ENCODE measurements around the gene SYTL3. TPM values are rescaled to one million over a fixed set of nuclear protein-coding genes. Genes with fewer than 3 reads are reported as not detected.

SYTL3 gene
- total RNA-seq, 1 experiment from 2014 or later, result 0.65 TPM

GRCh38 chr6:158718461-158719046 lies 68.7 kb downstream of the SYTL3 start:
- peak; percentile 27 for TF ChIP-seq CTCF (IDR thresholded peaks at IDR 0.05; ENCODE audit: unreplicated experiment)
- no peaks in the 10 kb centered on the region for H3K9me3 Mint-ChIP-seq (ENCODE audit: unreplicated experiment)
- ChIA-PET POLR2A (interaction anchor here (1.7 kb wide), 1 partner anchor 11 kb away, joined by 5 read pairs; no protein-coding TSS in a partner anchor), CTCF (interaction anchor here (0.6 to 1.5 kb wide), 3 partner anchors 10 to 269 kb away, joined by 3 to 7 read pairs (median 5); no protein-coding TSS in a partner anchor)
- no peak overlapping the region for H3K27ac Mint-ChIP-seq (ENCODE audit: low read depth, unreplicated experiment)
- H3K27me3 Mint-ChIP-seq (ENCODE audit: insufficient read depth, unreplicated experiment), result no peaks in the 10 kb centered on the region
- H3K4me3 Mint-ChIP-seq (ENCODE audit: unreplicated experiment), result no peak overlapping the region
- peaks cover 18% of the 10 kb centered on the region for H3K4me1 Mint-ChIP-seq (ENCODE audit: insufficient read depth, unreplicated experiment)
- intact Hi-C loops (cut with micrococcal nuclease), result no loop called here
- H3K36me3 Mint-ChIP-seq (ENCODE audit: insufficient read depth, unreplicated experiment), result no peaks in the 10 kb centered on the region
- peak; percentile 46 for DNase-seq (ENCODE audit: unreplicated experiment)
- no TSS peak for BruUV-seq (replicated peaks)

- no TSS peak for BruUV-seq (replicated peaks)
- H3K27ac Mint-ChIP-seq (ENCODE audit: low read depth, unreplicated experiment), result no peak overlapping the region
- peaks cover 10% of the 10 kb centered on the region for H3K4me1 Mint-ChIP-seq (ENCODE audit: insufficient read depth, unreplicated experiment)
- H3K9me3 Mint-ChIP-seq (ENCODE audit: unreplicated experiment), result no peaks in the 10 kb centered on the region
- ChIA-PET CTCF (interaction anchor here (0.5 to 1.8 kb wide), 2 partner anchors 15 to 452 kb away, joined by 3 to 8 read pairs; no protein-coding TSS in a partner anchor), POLR2A (interaction anchor here (1.2 to 1.8 kb wide), 2 partner anchors 15 to 21 kb away, joined by 3 to 7 read pairs; no protein-coding TSS in a partner anchor)
- H3K27me3 Mint-ChIP-seq (ENCODE audit: insufficient read depth, unreplicated experiment), result no peaks in the 10 kb centered on the region
- no peak overlapping the region for H3K4me3 Mint-ChIP-seq (ENCODE audit: unreplicated experiment)
- H3K36me3 Mint-ChIP-seq (ENCODE audit: insufficient read depth, unreplicated experiment), result no peaks in the 10 kb centered on the region
- DNase-seq (ENCODE audit: unreplicated experiment), result no peak
- TF ChIP-seq CTCF (IDR thresholded peaks at IDR 0.05; ENCODE audit: unreplicated experiment), result no peak
- intact Hi-C loops (cut with micrococcal nuclease), result no loop called here
Measured at GRCh38 chr6:158722176-158722729, 72.4 kb downstream of the SYTL3 start.

- CTCF ChIA-PET, result interaction anchor here (1.1 kb wide), 2 partner anchors 20 to 22 kb away, joined by 3 to 8 read pairs; no protein-coding TSS in a partner anchor
- Mint-ChIP-seq H3K4me1 (ENCODE audit: insufficient read depth, unreplicated experiment) (peaks cover 3% of the 10 kb centered on the region), H3K27ac (ENCODE audit: low read depth, unreplicated experiment) (no peak overlapping the region), H3K27me3 (ENCODE audit: insufficient read depth, unreplicated experiment) (no peaks in the 10 kb centered on the region), H3K9me3 (ENCODE audit: unreplicated experiment) (no peaks in the 10 kb centered on the region), H3K4me3 (ENCODE audit: unreplicated experiment) (no peak overlapping the region), H3K36me3 (ENCODE audit: insufficient read depth, unreplicated experiment) (no peaks in the 10 kb centered on the region)
- BruUV-seq (replicated peaks), result no TSS peak
- intact Hi-C loops (cut with micrococcal nuclease), result no loop called here
- no peak for DNase-seq (ENCODE audit: unreplicated experiment)
- no peak for TF ChIP-seq CTCF (IDR thresholded peaks at IDR 0.05; ENCODE audit: unreplicated experiment)
- POLR2A ChIA-PET, result interaction anchor here (1.0 kb wide), 1 partner anchor 18 kb away, joined by 4 read pairs; no protein-coding TSS in a partner anchor
Measured at GRCh38 chr6:158725704-158726103, 75.8 kb downstream of the SYTL3 start.

GRCh38 chr6:158729906-158730540 lies 80.2 kb downstream of the SYTL3 start:
- ChIA-PET CTCF (interaction anchor here (0.6 kb wide), 1 partner anchor 1761 kb away, joined by 3 read pairs; no protein-coding TSS in a partner anchor), POLR2A (no interaction called here)
- DNase-seq (ENCODE audit: unreplicated experiment), result no peak
- no TSS peak for BruUV-seq (replicated peaks)
- H3K27me3 Mint-ChIP-seq (ENCODE audit: insufficient read depth, unreplicated experiment), result no peaks in the 10 kb centered on the region
- no peaks in the 10 kb centered on the region for H3K9me3 Mint-ChIP-seq (ENCODE audit: unreplicated experiment)
- intact Hi-C loops (cut with micrococcal nuclease), result no loop called here
- H3K4me1 Mint-ChIP-seq (ENCODE audit: insufficient read depth, unreplicated experiment), result no peaks in the 10 kb centered on the region
- no peak overlapping the region for H3K4me3 Mint-ChIP-seq (ENCODE audit: unreplicated experiment)
- no peaks in the 10 kb centered on the region for H3K36me3 Mint-ChIP-seq (ENCODE audit: insufficient read depth, unreplicated experiment)
- H3K27ac Mint-ChIP-seq (ENCODE audit: low read depth, unreplicated experiment), result no peak overlapping the region
- TF ChIP-seq CTCF (IDR thresholded peaks at IDR 0.05; ENCODE audit: unreplicated experiment), result no peak

Data from MCF 10A (cell line).